Measurements from ENCODE around the gene DNAJC30. TPM values are rescaled to one million over a fixed set of nuclear protein-coding genes. Genes with fewer than 3 reads are reported as not detected.

Gene DNAJC30
- total RNA-seq, 4 donors from 2014 or later = 3.4 to 6.1 (median 4.1) TPM

- no peak for DNase-seq (ENCODE audit: low spot score in 2 of 2)
- intact Hi-C loops (cut with DNase I; ENCODE audit: low total_unique reads) = no loop called here
- no peak overlapping the region for H3K4me3 ChIP-seq (ENCODE audit: low read depth, poor library complexity, severe bottlenecking)
- 68 to 78% methylated on average over 8 of the region's 8 CpGs for WGBS, 2 donors
- TF ChIP-seq CTCF (IDR thresholded peaks at IDR 0.05) (no peak), POLR2A (IDR thresholded peaks at IDR 0.05) (no peak)
Observed at GRCh38 chr7:73633844-73634243, 49.4 kb downstream of the DNAJC30 start.

- intact Hi-C loops (cut with DNase I; ENCODE audit: low total_unique reads) = no loop called here
- DNase-seq (ENCODE audit: low spot score in 2 of 2) = no peak
- no peak for TF ChIP-seq POLR2A (IDR thresholded peaks at IDR 0.05)
- TF ChIP-seq CTCF (IDR thresholded peaks at IDR 0.05) = no peak
- WGBS, 2 donors = 85 to 94% methylated on average over 7 of the region's 7 CpGs
- no peak overlapping the region for H3K4me3 ChIP-seq (ENCODE audit: low read depth, poor library complexity, severe bottlenecking)
Observed at GRCh38 chr7:73633323-73633722, 49.9 kb downstream of the DNAJC30 start.

DNA sequence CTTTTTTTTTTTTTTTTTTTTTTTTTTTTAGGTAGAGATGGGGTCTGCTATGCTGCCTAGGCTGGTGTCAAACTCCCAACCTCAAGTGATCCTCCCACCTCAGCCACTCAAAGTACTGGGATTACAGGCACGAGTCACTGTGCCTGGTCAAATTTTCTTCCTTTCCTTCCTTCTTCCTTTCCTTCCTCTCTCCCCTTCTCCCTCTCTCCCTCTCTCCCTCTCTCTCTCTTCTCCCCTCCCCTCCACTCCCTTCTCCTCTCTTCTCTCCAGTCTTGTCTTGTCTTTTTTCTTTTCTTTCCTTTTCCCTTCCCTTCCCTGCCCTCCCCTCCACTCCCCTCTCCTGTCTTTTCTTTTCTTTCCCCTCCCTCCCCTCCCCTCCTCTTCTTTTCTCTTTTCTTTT is 51.7 kb downstream of the DNAJC30 start:
- 31 to 32% methylated on average over 1 of the region's 1 CpG for WGBS, 2 donors
- DNase-seq (ENCODE audit: low spot score in 2 of 2) = no peak
- no peak overlapping the region for H3K4me3 ChIP-seq (ENCODE audit: low read depth, poor library complexity, severe bottlenecking)
- intact Hi-C loops (cut with DNase I; ENCODE audit: low total_unique reads) = no loop called here
- TF ChIP-seq CTCF (IDR thresholded peaks at IDR 0.05) = no peak

MicroRNAs within 50 kb of the gene (microRNA counts, 767-probe panel; counts per million panel counts)
- microRNA hsa-miR-4284 = 0 to 358 counts per million in 2 donors

Small RNA genes within 50 kb of the gene (microRNA-seq; reads per million reads assigned to microRNA genes)
- gene MIR4284 (ENCODE audit: borderline number of aligned reads in 1 of 2, borderline replicate concordance in 2 of 2) = 0 reads per million in 2 donors

Other genes with a start within 250 kb of the DNAJC30 start
- gene FZD9, start 249.7 kb downstream of the DNAJC30 start, total RNA-seq = 1 to 10 TPM; 1.7 to 3.8 (median 2.2) TPM
- 10 to 100 TPM; 22.6 to 33.6 (median 28.8) TPM for gene BAZ1B, start 161.2 kb downstream of the DNAJC30 start, total RNA-seq
- gene BCL7B, start 125.8 kb downstream of the DNAJC30 start, total RNA-seq = 10 to 100 TPM; 31.8 to 66.2 (median 47.7) TPM
- gene TBL2, start 104.9 kb downstream of the DNAJC30 start, total RNA-seq = 10 to 100 TPM; 32.2 to 52.1 (median 40.3) TPM
- 10 to 100 TPM in 1 of 4 donors, 1 to 10 TPM in 3; 1.3 to 12.0 (median 5.6) TPM for gene MLXIPL, start 58.9 kb downstream of the DNAJC30 start, total RNA-seq
- 1 to 10 TPM; 2.4 to 6.9 (median 4.1) TPM for gene VPS37D, start 15.6 kb downstream of the DNAJC30 start, total RNA-seq
- 10 to 100 TPM; 46.3 to 57.8 (median 53.2) TPM for gene BUD23, start 144 bp upstream of the DNAJC30 start, total RNA-seq
- gene STX1A, start 36.2 kb upstream of the DNAJC30 start, total RNA-seq = 1 to 10 TPM; 2.9 to 9.2 (median 4.6) TPM
- 10 to 100 TPM; 24.9 to 29.0 (median 26.3) TPM for gene ABHD11, start 55.3 kb upstream of the DNAJC30 start, total RNA-seq
- 10 to 100 TPM; 11.8 to 24.3 (median 19.3) TPM for gene CLDN3, start 86.8 kb upstream of the DNAJC30 start, total RNA-seq
- gene CLDN4, start 147.5 kb upstream of the DNAJC30 start, total RNA-seq = 100 to 1,000 TPM; 208 to 533 (median 298) TPM
- 1 to 10 TPM; 2.0 to 7.4 (median 4.3) TPM for gene METTL27, start 159.1 kb upstream of the DNAJC30 start, total RNA-seq
- not detected for gene TMEM270, start 177.7 kb upstream of the DNAJC30 start, total RNA-seq